HG03571 (cell line): ENCODE data around the gene MOB2.

ENCODE experiments used
- ATAC-seq: cut with Tn5 transposase; IDR thresholded peaks from one replicate; pipeline ENCODE4 v1.9.1; 2021; ENCODE audit not compliant: unreplicated experiment

The MOB2 gene

GRCh38 chr11:1473786-1474185 is 12.8 kb downstream of the MOB2 start:
- no peak for ATAC-seq

- no peak for ATAC-seq
Measured at GRCh38 chr11:1473011-1473628, 13.5 kb downstream of the MOB2 start.

GRCh38 chr11:1472180-1473005 is 14.2 kb downstream of the MOB2 start:
- ATAC-seq = no peak

- no peak for ATAC-seq
Measured at GRCh38 chr11:1471736-1472135, 14.8 kb downstream of the MOB2 start.

GRCh38 chr11:1470681-1471611 is 15.6 kb downstream of the MOB2 start:
- ATAC-seq = no peak

GRCh38 chr11:1469911-1470680 is 16.5 kb downstream of the MOB2 start:
- no peak for ATAC-seq

GRCh38 chr11:1469287-1469910 is 17.2 kb downstream of the MOB2 start:
- no peak for ATAC-seq

GRCh38 chr11:1468473-1469066 is 18.0 kb downstream of the MOB2 start:
- no peak for ATAC-seq

- ATAC-seq = no peak
Measured at GRCh38 chr11:1468002-1468401, 18.6 kb downstream of the MOB2 start.

- ATAC-seq = no peak
Measured at GRCh38 chr11:1467270-1467669, 19.3 kb downstream of the MOB2 start.

- no peak for ATAC-seq
Measured at GRCh38 chr11:1466784-1467183, 19.8 kb downstream of the MOB2 start.

GRCh38 chr11:1463056-1463455 is 23.5 kb downstream of the MOB2 start:
- ATAC-seq = no peak

- ATAC-seq = no peak
Measured at GRCh38 chr11:1462698-1462975, 23.9 kb downstream of the MOB2 start.

GRCh38 chr11:1461826-1462697 is 24.5 kb downstream of the MOB2 start:
- no peak for ATAC-seq

- ATAC-seq = no peak
Measured at GRCh38 chr11:1460986-1461825, 25.4 kb downstream of the MOB2 start.

GRCh38 chr11:1460396-1460985 is 26.1 kb downstream of the MOB2 start:
- no peak for ATAC-seq

- no peak for ATAC-seq
Measured at GRCh38 chr11:1459764-1460395, 26.7 kb downstream of the MOB2 start.

GRCh38 chr11:1459219-1459575 is 27.4 kb downstream of the MOB2 start:
- no peak for ATAC-seq
